Stimulated activated effector memory CD8-positive, alpha-beta T cell treated with anti-CD3 and anti-CD28 coated beads, Interleukin-12 subunit alpha, Interleukin-12 subunit beta, amount 100 ng/mL, for 72 hours (primary cell): Measurements from ENCODE around the gene CNKSR3.

ENCODE experiments used
- ATAC-seq: fragments of 150-1000 bp; cut with Tn5 transposase; 2 replicates; pipeline ENCODE4 v1.10.0; 2021
- DNase-seq, 2 donors: peaks; one replicate each; pipeline ENCODE4 v3.0.0; 2021 to 2022; ENCODE audit warnings: low spot score in 2 of 2
- H3K27ac Mint-ChIP-seq: one replicate; pipeline ENCODE4 v1.8.0; 2022; ENCODE audit warnings: mild to moderate bottlenecking, mixed read lengths
- H3K36me3 Mint-ChIP-seq: one replicate; pipeline ENCODE4 v1.8.0; 2022; ENCODE audit warnings: mild to moderate bottlenecking, mixed read lengths
- H3K4me1 Mint-ChIP-seq: one replicate; pipeline ENCODE4 v1.8.0; 2022; ENCODE audit warnings: mixed read lengths
- H3K4me3 Mint-ChIP-seq: one replicate; pipeline ENCODE4 v1.8.0; 2022; ENCODE audit warnings: mild to moderate bottlenecking, mixed read lengths
- H3K9me3 Mint-ChIP-seq: one replicate; pipeline ENCODE4 v1.8.0; 2022; ENCODE audit warnings: mixed read lengths

CNKSR3 gene

GRCh38 chr6:154441995-154442310 lies 68.5 kb downstream of the CNKSR3 start:
- Mint-ChIP-seq H3K9me3 (no peaks in the 10 kb centered on the region), H3K27ac (no peak overlapping the region), H3K4me1 (no peaks in the 10 kb centered on the region), H3K36me3 (no peaks in the 10 kb centered on the region), H3K4me3 (no peak overlapping the region)
- no peak for DNase-seq
- no peak for ATAC-seq

- no peak overlapping the region for H3K4me3 Mint-ChIP-seq
- no peaks in the 10 kb centered on the region for H3K9me3 Mint-ChIP-seq
- no peaks in the 10 kb centered on the region for H3K4me1 Mint-ChIP-seq
- no peak for DNase-seq
- no peak overlapping the region for H3K27ac Mint-ChIP-seq
- no peak for ATAC-seq
- H3K36me3 Mint-ChIP-seq, result no peaks in the 10 kb centered on the region
Observed at GRCh38 chr6:154440422-154441043, 70.0 kb downstream of the CNKSR3 start.

- no peak for ATAC-seq
- Mint-ChIP-seq H3K27ac (no peak overlapping the region), H3K36me3 (no peaks in the 10 kb centered on the region), H3K4me1 (no peaks in the 10 kb centered on the region), H3K9me3 (no peaks in the 10 kb centered on the region), H3K4me3 (no peak overlapping the region)
- no peak for DNase-seq
Observed at GRCh38 chr6:154440022-154440421, 70.5 kb downstream of the CNKSR3 start.

- Mint-ChIP-seq H3K36me3 (no peaks in the 10 kb centered on the region), H3K4me3 (no peak overlapping the region), H3K4me1 (no peaks in the 10 kb centered on the region), H3K27ac (no peak overlapping the region), H3K9me3 (no peaks in the 10 kb centered on the region)
- no peak for DNase-seq
- ATAC-seq, result no peak
Observed at GRCh38 chr6:154438882-154439415, 71.5 kb downstream of the CNKSR3 start.

- no peaks in the 10 kb centered on the region for H3K9me3 Mint-ChIP-seq
- DNase-seq (no peak), ATAC-seq (no peak)
- H3K27ac Mint-ChIP-seq, result no peak overlapping the region
- no peak overlapping the region for H3K4me3 Mint-ChIP-seq
- no peaks in the 10 kb centered on the region for H3K36me3 Mint-ChIP-seq
- H3K4me1 Mint-ChIP-seq, result no peaks in the 10 kb centered on the region
Observed at GRCh38 chr6:154435400-154435945, 75.0 kb downstream of the CNKSR3 start.

- H3K27ac Mint-ChIP-seq, result no peak overlapping the region
- no peaks in the 10 kb centered on the region for H3K36me3 Mint-ChIP-seq
- no peak for DNase-seq
- no peak for ATAC-seq
- H3K9me3 Mint-ChIP-seq, result no peaks in the 10 kb centered on the region
- H3K4me3 Mint-ChIP-seq, result no peak overlapping the region
- no peaks in the 10 kb centered on the region for H3K4me1 Mint-ChIP-seq
Observed at GRCh38 chr6:154434662-154435061, 75.8 kb downstream of the CNKSR3 start.

- no peaks in the 10 kb centered on the region for H3K36me3 Mint-ChIP-seq
- ATAC-seq (no peak), DNase-seq (no peak)
- H3K9me3 Mint-ChIP-seq, result no peaks in the 10 kb centered on the region
- no peak overlapping the region for H3K27ac Mint-ChIP-seq
- H3K4me1 Mint-ChIP-seq, result no peaks in the 10 kb centered on the region
- H3K4me3 Mint-ChIP-seq, result no peak overlapping the region
Observed at GRCh38 chr6:154433477-154434241, 76.8 kb downstream of the CNKSR3 start.

GRCh38 chr6:154432533-154433476 lies 77.7 kb downstream of the CNKSR3 start:
- DNase-seq, result no peak
- no peak overlapping the region for H3K27ac Mint-ChIP-seq
- H3K36me3 Mint-ChIP-seq, result no peaks in the 10 kb centered on the region
- no peak for ATAC-seq
- H3K4me1 Mint-ChIP-seq, result no peaks in the 10 kb centered on the region
- H3K9me3 Mint-ChIP-seq, result no peaks in the 10 kb centered on the region
- H3K4me3 Mint-ChIP-seq, result no peak overlapping the region

GRCh38 chr6:154430481-154430919 lies 80.0 kb downstream of the CNKSR3 start:
- ATAC-seq (no peak), DNase-seq (no peak)
- Mint-ChIP-seq H3K4me1 (no peaks in the 10 kb centered on the region), H3K36me3 (no peaks in the 10 kb centered on the region), H3K9me3 (no peaks in the 10 kb centered on the region), H3K4me3 (no peak overlapping the region), H3K27ac (no peak overlapping the region)

- Mint-ChIP-seq H3K4me1 (no peaks in the 10 kb centered on the region), H3K36me3 (no peaks in the 10 kb centered on the region), H3K27ac (no peak overlapping the region), H3K4me3 (no peak overlapping the region), H3K9me3 (no peaks in the 10 kb centered on the region)
- DNase-seq (no peak), ATAC-seq (no peak)
Observed at GRCh38 chr6:154429711-154430110, 80.8 kb downstream of the CNKSR3 start.

GRCh38 chr6:154428897-154429296 lies 81.6 kb downstream of the CNKSR3 start:
- ATAC-seq (no peak), DNase-seq (no peak)
- H3K4me1 Mint-ChIP-seq, result no peaks in the 10 kb centered on the region
- no peaks in the 10 kb centered on the region for H3K9me3 Mint-ChIP-seq
- no peaks in the 10 kb centered on the region for H3K36me3 Mint-ChIP-seq
- no peak overlapping the region for H3K27ac Mint-ChIP-seq
- H3K4me3 Mint-ChIP-seq, result no peak overlapping the region

GRCh38 chr6:154427446-154427845 lies 83.0 kb downstream of the CNKSR3 start:
- no peak overlapping the region for H3K4me3 Mint-ChIP-seq
- no peak for ATAC-seq
- no peak for DNase-seq
- H3K36me3 Mint-ChIP-seq, result no peaks in the 10 kb centered on the region
- no peaks in the 10 kb centered on the region for H3K4me1 Mint-ChIP-seq
- H3K27ac Mint-ChIP-seq, result no peak overlapping the region
- no peaks in the 10 kb centered on the region for H3K9me3 Mint-ChIP-seq

GRCh38 chr6:154426997-154427396 lies 83.5 kb downstream of the CNKSR3 start:
- DNase-seq (no peak), ATAC-seq (no peak)
- Mint-ChIP-seq H3K27ac (no peak overlapping the region), H3K9me3 (no peaks in the 10 kb centered on the region), H3K36me3 (no peaks in the 10 kb centered on the region), H3K4me1 (no peaks in the 10 kb centered on the region), H3K4me3 (no peak overlapping the region)

- Mint-ChIP-seq H3K27ac (no peak overlapping the region), H3K9me3 (no peaks in the 10 kb centered on the region), H3K4me1 (no peaks in the 10 kb centered on the region), H3K4me3 (no peak overlapping the region), H3K36me3 (no peaks in the 10 kb centered on the region)
- DNase-seq (no peak), ATAC-seq (no peak)
Observed at GRCh38 chr6:154425034-154425433, 85.5 kb downstream of the CNKSR3 start.
